K562 (cell line): ENCODE data around the gene ZNF717.

Experiments
- CBX2 ChIP-seq: fragments of 200-600 bp; sonication (generic); IDR thresholded peaks from one replicate; pipeline ENCODE4 v1.6.1; 2012; ENCODE audit warnings: mild to moderate bottlenecking, low read length, inconsistent platforms; ENCODE audit not compliant: insufficient read depth, poor library complexity, severe bottlenecking
- CCNT2 ChIP-seq: IDR thresholded peaks from 2 replicates; pipeline ENCODE4 v1.6.1; 2011; ENCODE audit warnings: borderline replicate concordance, low read depth, mild to moderate bottlenecking, moderate library complexity, mixed read lengths, low read length; ENCODE audit not compliant: insufficient read length; ENCODE audit errors: extremely low read depth
- LARP7 ChIP-seq: fragments of 450-650 bp; IDR thresholded peaks from 2 replicates; pipeline ENCODE4 v1.6.1; 2016
- NR2C2 ChIP-seq, 2 experiments: fragments of 200-800 bp in 1 of 2; sonication (Bioruptor generic) in 1 of 2; sonication (generic) in 1 of 2; formaldehyde crosslinking in 1 of 2; IDR thresholded peaks; 2 replicates each; pipeline versions ENCODE4 v1.6.1 to v1.8.0; 2016 to 2022; ENCODE audit warnings: mild to moderate bottlenecking in 1 of 2, missing compliant biosample characterization in 1 of 2, missing genetic modification characterization in 1 of 2, missing genetic modification reagents in 1 of 2
- ZKSCAN1 ChIP-seq: fragments of 150-350 bp; IDR thresholded peaks from 2 replicates; pipeline ENCODE4 v1.6.1; 2016; ENCODE audit warnings: low read depth, low read length
- ZNF174 ChIP-seq: fragments of 250-450 bp; sonication (Bioruptor Pico); IDR thresholded peaks from 2 replicates; pipeline ENCODE4 v1.4.0; 2020; ENCODE audit warnings: mild to moderate bottlenecking
- ZNF274 ChIP-seq: IDR thresholded peaks from 2 replicates; pipeline ENCODE4 v1.6.1; 2011; ENCODE audit warnings: low read depth, mild to moderate bottlenecking, low read length, moderate library complexity, borderline replicate concordance
- ZNF780A ChIP-seq: fragments of 250-450 bp; sonication (Bioruptor Pico); IDR thresholded peaks from 2 replicates; pipeline ENCODE4 v1.5.0; 2021; ENCODE audit warnings: mild to moderate bottlenecking
- TF ChIP-seq, protein P1 (sequence below): fragments of 150-350 bp; IDR thresholded peaks from 2 replicates; pipeline ENCODE4 v1.6.1; 2014; ENCODE audit warnings: low read depth, mild to moderate bottlenecking, low read length, borderline replicate concordance
- TF ChIP-seq, protein P2 (sequence below): sonication (generic); formaldehyde crosslinking; IDR thresholded peaks from 2 replicates; pipeline ENCODE4 v1.8.1; 2023; ENCODE audit warnings: mild to moderate bottlenecking, missing genetic modification reagents
- TF ChIP-seq, protein P3 (sequence below), 3 experiments: IDR thresholded peaks in 2 of 3; conservative IDR thresholded peaks in 1 of 3; 2 replicates each; pipeline ENCODE4 v1.5.1; 2011 to 2012; ENCODE audit warnings: low read length in 3 of 3, mild to moderate bottlenecking in 3 of 3, control low read depth in 2 of 3, improper control_type of control experiment in 1 of 3, inconsistent platforms in 1 of 3, low read depth in 1 of 3, mixed read lengths in 1 of 3, moderate library complexity in 1 of 3; ENCODE audit not compliant: insufficient read depth in 2 of 3

DNA sequence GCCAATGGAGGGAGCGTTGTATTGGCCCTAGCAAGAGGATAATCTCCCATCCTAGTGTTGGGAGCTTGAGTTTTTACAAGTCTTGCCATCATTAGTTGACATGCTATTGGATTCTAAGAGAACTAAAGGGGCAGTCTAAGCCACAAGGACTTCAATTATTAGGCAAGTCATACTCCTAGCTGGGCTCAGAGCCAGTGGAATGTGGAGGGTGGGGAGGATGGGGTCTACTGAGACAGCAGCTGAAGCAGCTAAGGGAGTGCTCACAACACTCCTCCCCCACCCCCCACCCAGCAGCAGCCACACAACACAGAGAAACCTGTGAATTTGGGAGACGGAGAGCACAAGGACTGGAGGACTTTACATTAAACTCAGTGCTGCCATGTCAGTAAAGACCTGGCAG lies 93.3 kb downstream of the ZNF717 start:
- TF ChIP-seq, protein P1, sequence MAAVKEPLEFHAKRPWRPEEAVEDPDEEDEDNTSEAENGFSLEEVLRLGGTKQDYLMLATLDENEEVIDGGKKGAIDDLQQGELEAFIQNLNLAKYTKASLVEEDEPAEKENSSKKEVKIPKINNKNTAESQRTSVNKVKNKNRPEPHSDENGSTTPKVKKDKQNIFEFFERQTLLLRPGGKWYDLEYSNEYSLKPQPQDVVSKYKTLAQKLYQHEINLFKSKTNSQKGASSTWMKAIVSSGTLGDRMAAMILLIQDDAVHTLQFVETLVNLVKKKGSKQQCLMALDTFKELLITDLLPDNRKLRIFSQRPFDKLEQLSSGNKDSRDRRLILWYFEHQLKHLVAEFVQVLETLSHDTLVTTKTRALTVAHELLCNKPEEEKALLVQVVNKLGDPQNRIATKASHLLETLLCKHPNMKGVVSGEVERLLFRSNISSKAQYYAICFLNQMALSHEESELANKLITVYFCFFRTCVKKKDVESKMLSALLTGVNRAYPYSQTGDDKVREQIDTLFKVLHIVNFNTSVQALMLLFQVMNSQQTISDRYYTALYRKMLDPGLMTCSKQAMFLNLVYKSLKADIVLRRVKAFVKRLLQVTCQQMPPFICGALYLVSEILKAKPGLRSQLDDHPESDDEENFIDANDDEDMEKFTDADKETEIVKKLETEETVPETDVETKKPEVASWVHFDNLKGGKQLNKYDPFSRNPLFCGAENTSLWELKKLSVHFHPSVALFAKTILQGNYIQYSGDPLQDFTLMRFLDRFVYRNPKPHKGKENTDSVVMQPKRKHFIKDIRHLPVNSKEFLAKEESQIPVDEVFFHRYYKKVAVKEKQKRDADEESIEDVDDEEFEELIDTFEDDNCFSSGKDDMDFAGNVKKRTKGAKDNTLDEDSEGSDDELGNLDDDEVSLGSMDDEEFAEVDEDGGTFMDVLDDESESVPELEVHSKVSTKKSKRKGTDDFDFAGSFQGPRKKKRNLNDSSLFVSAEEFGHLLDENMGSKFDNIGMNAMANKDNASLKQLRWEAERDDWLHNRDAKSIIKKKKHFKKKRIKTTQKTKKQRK, result no peak
- TF ChIP-seq, protein P2, sequence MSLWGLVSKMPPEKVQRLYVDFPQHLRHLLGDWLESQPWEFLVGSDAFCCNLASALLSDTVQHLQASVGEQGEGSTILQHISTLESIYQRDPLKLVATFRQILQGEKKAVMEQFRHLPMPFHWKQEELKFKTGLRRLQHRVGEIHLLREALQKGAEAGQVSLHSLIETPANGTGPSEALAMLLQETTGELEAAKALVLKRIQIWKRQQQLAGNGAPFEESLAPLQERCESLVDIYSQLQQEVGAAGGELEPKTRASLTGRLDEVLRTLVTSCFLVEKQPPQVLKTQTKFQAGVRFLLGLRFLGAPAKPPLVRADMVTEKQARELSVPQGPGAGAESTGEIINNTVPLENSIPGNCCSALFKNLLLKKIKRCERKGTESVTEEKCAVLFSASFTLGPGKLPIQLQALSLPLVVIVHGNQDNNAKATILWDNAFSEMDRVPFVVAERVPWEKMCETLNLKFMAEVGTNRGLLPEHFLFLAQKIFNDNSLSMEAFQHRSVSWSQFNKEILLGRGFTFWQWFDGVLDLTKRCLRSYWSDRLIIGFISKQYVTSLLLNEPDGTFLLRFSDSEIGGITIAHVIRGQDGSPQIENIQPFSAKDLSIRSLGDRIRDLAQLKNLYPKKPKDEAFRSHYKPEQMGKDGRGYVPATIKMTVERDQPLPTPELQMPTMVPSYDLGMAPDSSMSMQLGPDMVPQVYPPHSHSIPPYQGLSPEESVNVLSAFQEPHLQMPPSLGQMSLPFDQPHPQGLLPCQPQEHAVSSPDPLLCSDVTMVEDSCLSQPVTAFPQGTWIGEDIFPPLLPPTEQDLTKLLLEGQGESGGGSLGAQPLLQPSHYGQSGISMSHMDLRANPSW (CRISPR knock-in tag), result no peak
- TF ChIP-seq ZKSCAN1 (no peak), CCNT2 (no peak), ZNF174 (no peak), NR2C2 (CRISPR knock-in tag; IDR thresholded peaks at IDR 0.05) (no peak), NR2C2 (tag; IDR thresholded peaks at IDR 0.05) (no peak), ZNF274 (no peak), LARP7 (no peak), ZNF780A (CRISPR knock-in tag) (no peak), CBX2 (no peak)
- TF ChIP-seq, protein P3, sequence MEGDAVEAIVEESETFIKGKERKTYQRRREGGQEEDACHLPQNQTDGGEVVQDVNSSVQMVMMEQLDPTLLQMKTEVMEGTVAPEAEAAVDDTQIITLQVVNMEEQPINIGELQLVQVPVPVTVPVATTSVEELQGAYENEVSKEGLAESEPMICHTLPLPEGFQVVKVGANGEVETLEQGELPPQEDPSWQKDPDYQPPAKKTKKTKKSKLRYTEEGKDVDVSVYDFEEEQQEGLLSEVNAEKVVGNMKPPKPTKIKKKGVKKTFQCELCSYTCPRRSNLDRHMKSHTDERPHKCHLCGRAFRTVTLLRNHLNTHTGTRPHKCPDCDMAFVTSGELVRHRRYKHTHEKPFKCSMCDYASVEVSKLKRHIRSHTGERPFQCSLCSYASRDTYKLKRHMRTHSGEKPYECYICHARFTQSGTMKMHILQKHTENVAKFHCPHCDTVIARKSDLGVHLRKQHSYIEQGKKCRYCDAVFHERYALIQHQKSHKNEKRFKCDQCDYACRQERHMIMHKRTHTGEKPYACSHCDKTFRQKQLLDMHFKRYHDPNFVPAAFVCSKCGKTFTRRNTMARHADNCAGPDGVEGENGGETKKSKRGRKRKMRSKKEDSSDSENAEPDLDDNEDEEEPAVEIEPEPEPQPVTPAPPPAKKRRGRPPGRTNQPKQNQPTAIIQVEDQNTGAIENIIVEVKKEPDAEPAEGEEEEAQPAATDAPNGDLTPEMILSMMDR (IDR thresholded peaks at IDR 0.05 in 2 of 3, conservative IDR thresholded peaks at IDR 0.05 in 1 of 3; ENCODE audit: insufficient read depth in 2 of 3, low read depth in 1 of 3, low read length in 3 of 3), result no peak
